Neural cell (in vitro differentiated cells): ENCODE data around the gene SLC1A2. TPM values are rescaled to one million over a fixed set of nuclear protein-coding genes. Genes with fewer than 3 reads are reported as not detected.

ENCODE experiments used
- polyA plus RNA-seq: library from polyadenylated mRNA; depleted of rRNA; stranded (reverse); fragments of >200 nt; gene quantifications from 2 replicates; pipeline ENCODE4 v1.2.3, GENCODE V29; 2014
- small RNA-seq, 3 experiments: library from RNA; depleted of rRNA; stranded (forward); fragments of <200 nt; gene quantifications; one replicate each; pipeline ENCODE3, GENCODE V24; 2012

SLC1A2 gene
- polyA plus RNA-seq, 1 donor from 2014 or later: 134 TPM

Small RNA genes lying within 50 kb of the gene (small RNA-seq; reads per million reads assigned to genes)
- gene AC090625.1: 0 reads per million in 3 experiments

Other genes starting within 250 kb of the SLC1A2 start
- gene PAMR1, start 106.1 kb upstream of the SLC1A2 start, polyA plus RNA-seq: 0.48 and 0.56 TPM in 2 replicates
- gene FJX1, start 198.9 kb upstream of the SLC1A2 start, polyA plus RNA-seq: 56.3 and 60.5 TPM in 2 replicates
- 14.9 and 17.1 TPM in 2 replicates for gene TRIM44, start 243.2 kb upstream of the SLC1A2 start, polyA plus RNA-seq